LNCaP clone FGC (cell line): ENCODE measurements around the gene SLC30A1.

ENCODE experiments used
- DNase-seq: peaks from one replicate; pipeline ENCODE4 v3.0.0-alpha.2; 2011; ENCODE audit warnings: low read depth
- H3K4me3 ChIP-seq: 2 replicates; pipeline ENCODE4 v1.5.1; 2011; ENCODE audit warnings: mild to moderate bottlenecking, low read depth, low read length, control low read depth
- CTCF ChIP-seq: IDR thresholded peaks from 2 replicates; pipeline ENCODE4 v1.5.1; 2012; ENCODE audit warnings: mild to moderate bottlenecking; ENCODE audit not compliant: control insufficient read depth, insufficient read depth; ENCODE audit errors: extremely low read depth

Gene SLC30A1

GRCh38 chr1:211595419-211595818 is 16.5 kb upstream of the SLC30A1 start:
- no peak overlapping the region for H3K4me3 ChIP-seq
- TF ChIP-seq CTCF: no peak
- DNase-seq: no peak

DNA sequence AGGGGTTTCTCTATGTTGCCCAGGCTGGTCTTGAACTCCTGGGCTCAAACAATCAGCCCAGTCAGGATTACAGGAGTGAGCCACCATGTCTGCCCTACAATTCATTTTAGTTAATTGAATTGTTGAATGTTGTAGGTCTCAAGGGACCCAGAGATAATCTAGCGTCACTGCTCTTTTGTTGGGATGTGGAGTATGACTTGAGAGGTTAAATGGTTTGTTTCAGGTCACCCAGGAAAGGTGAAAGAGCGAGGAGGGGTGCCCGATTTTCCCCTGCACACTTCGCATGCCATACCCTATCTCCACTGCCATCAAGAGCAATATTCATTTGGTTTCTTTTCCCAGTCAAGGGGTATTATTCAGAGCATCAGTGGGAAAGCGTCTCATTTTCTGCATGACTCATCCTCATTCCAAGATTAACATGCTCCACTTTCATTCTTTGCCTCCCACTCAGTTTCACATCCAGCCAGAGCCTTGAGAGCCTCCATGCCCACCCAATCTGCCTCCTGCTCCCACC is 13.1 kb upstream of the SLC30A1 start:
- TF ChIP-seq CTCF: no peak
- no peak overlapping the region for H3K4me3 ChIP-seq
- no peak for DNase-seq

GRCh38 chr1:211589782-211590721 is 11.1 kb upstream of the SLC30A1 start:
- no peak for DNase-seq
- TF ChIP-seq CTCF: no peak
- H3K4me3 ChIP-seq: no peak overlapping the region

- no peak for DNase-seq
- no peak for TF ChIP-seq CTCF
Observed at GRCh38 chr1:211588711-211589110, 9.8 kb upstream of the SLC30A1 start.

GRCh38 chr1:211587123-211587522 is 8.2 kb upstream of the SLC30A1 start:
- DNase-seq: no peak
- H3K4me3 ChIP-seq: no peak overlapping the region
- TF ChIP-seq CTCF: no peak

More at GRCh38 chr1:211588711-211589110, 9.8 kb upstream of the SLC30A1 start:
- no peak overlapping the region for H3K4me3 ChIP-seq

GRCh38 chr1:211586538-211586937 is 7.6 kb upstream of the SLC30A1 start:
- no peak overlapping the region for H3K4me3 ChIP-seq
- TF ChIP-seq CTCF: no peak
- DNase-seq: no peak
